SHP77 treated with DMSO at 0.1 percent for 48 hours (cell line): ENCODE measurements around the gene NEU4.
"Not testable (repeated sequence)": the region's sequence is repeated elsewhere in the genome, so short reads cannot be mapped to it uniquely, and the experiment has no call there.

Experiments used
- DNase-seq: peaks from one replicate; lab custom pipeline; 2025; lab: John Stamatoyannopoulos, UW

NEU4 gene

DNA sequence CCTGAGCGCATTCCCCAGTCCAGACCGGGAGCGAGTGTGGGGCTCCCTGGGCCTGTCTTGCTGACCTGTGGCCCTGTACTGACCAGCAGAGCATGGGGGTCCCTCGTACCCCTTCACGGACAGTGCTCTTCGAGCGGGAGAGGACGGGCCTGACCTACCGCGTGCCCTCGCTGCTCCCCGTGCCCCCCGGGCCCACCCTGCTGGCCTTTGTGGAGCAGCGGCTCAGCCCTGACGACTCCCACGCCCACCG is 5.3 kb downstream of the NEU4 start:
- no peak for DNase-seq

DNA sequence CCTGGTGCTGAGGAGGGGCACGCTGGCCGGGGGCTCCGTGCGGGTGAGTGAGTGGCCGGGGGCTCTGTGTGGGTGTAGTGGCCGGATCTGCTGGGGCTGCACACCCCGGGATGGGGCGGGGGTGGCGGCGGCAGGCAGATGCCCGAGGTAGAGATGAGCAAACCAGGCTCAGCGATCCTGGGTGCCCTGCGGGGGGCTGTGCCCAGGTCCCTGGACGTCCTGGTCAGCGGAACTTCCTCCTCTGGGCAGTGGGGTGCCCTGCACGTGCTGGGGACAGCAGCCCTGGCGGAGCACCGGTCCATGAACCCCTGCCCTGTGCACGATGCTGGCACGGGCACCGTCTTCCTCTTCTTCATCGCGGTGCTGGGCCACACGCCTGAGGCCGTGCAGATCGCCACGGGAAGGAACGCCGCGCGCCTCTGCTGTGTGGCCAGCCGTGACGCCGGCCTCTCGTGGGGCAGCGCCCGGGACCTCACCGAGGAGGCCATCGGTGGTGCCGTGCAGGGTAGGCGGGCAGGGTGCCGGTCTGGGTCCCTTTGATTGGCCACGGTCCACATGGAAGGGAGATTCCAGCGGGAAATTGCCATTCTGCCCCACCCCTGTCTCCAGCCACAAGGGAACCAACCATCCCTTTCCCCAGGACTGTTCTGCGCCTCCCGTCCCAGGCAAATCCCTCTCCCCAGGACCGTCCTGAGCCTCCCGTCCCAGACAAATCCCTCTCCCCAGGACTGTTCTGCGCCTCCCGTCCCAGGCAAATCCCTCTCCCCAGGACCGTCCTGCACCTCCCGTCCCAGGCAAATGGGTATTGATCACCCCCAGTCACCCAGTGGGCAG is 5.9 kb downstream of the NEU4 start:
- no peak for DNase-seq

DNA sequence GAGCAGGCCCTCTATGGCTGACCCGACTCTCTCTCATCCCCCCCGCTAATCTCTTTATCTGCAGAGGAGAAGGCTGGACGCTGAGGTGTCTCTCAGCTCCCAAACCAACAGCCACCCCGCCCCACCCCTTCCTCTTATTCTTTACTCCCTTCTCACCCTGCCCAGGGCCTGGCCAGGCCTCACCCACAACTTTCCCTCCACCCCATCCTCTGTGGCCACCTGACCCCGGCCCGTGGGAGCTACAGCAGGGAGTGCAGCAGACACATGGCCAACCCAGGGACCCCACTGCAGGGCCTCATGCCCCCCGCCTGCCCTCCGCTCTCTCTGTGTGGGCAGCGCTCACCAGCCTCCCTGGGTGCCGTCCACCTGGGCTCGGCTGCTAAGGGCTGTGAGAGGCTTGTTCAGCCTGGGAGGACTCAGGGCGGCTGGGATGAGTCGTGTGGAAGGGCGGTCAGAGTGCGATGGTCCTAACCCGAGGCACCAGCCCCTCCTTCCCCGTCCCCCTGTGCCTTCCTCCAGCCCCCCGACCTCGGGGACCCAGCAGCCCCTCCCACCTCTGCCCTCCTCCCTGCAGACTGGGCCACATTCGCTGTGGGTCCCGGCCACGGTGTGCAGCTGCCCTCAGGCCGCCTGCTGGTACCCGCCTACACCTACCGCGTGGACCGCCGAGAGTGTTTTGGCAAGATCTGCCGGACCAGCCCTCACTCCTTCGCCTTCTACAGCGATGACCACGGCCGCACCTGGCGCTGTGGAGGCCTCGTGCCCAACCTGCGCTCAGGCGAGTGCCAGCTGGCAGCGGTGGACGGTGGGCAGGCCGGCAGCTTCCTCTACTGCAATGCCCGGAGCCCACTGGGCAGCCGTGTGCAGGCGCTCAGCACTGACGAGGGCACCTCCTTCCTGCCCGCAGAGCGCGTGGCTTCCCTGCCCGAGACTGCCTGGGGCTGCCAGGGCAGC is 6.8 kb downstream of the NEU4 start:
- DNase-seq: no peak

DNA sequence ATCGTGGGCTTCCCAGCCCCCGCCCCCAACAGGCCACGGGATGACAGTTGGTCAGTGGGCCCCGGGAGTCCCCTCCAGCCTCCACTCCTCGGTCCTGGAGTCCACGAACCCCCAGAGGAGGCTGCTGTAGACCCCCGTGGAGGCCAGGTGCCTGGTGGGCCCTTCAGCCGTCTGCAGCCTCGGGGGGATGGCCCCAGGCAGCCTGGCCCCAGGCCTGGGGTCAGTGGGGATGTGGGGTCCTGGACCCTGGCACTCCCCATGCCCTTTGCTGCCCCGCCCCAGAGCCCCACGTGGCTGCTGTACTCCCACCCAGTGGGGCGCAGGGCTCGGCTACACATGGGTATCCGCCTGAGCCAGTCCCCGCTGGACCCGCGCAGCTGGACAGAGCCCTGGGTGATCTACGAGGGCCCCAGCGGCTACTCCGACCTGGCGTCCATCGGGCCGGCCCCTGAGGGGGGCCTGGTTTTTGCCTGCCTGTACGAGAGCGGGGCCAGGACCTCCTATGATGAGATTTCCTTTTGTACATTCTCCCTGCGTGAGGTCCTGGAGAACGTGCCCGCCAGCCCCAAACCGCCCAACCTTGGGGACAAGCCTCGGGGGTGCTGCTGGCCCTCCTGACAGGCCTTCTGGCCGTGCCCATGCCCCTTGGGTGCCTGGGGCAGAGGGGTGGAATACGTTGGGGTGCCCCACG is 7.6 kb downstream of the NEU4 start:
- DNase-seq: no peak

DNA sequence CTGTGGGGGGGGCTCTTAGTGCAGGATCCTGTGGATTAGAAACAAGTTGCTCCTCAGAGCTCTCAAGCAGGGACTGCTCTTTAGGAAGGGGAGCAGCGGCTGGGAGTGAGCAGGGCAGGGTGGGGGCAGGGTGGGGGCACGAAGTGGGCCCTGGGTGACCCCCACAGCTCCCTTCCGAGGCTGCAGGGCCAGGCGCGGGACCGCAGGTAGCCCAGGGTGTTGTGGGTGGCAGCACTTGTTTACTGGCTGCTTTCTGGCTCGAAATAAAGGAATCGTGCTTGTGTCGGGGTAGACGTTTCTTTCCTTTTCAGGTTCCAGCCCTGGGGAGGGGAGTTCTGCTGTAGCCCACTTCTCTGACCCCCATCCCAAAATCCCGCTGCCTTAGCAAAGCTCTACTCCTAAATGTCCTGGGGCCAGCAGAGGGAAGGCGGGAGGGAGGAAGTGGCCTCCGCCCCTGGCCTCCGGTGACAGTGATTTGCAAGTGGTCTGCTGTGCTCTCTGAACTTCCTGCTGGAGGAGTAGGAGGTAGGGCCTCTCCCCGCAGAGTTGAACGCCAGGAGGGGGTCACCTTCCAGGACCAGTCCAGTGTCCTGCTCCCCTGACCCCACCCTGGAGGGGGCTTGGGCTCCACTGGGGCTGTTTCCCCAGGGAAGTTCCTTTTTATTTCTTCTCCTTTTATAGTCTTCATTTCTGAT is 8.3 kb downstream of the NEU4 start:
- no peak for DNase-seq

DNA sequence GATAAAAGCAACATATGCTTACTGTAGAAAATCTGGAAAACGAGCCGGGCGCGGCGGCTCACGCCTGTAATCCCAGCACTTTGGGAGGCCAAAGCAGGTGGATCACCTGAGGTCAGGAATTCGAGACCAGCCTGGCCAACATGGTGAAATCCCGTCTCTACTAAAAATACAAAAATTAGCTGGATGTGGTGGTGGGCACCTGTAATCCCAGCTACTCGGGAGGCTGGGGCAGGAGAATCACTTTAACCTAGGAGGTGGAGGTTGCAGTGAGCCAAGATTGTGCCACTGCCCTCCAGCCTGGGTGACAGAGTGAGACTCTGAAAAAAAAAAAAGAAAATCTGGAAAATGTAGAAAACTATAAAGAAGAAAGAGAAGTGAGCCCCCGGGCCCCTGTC is 8.8 kb downstream of the NEU4 start:
- DNase-seq: not testable (repeated sequence)

DNA sequence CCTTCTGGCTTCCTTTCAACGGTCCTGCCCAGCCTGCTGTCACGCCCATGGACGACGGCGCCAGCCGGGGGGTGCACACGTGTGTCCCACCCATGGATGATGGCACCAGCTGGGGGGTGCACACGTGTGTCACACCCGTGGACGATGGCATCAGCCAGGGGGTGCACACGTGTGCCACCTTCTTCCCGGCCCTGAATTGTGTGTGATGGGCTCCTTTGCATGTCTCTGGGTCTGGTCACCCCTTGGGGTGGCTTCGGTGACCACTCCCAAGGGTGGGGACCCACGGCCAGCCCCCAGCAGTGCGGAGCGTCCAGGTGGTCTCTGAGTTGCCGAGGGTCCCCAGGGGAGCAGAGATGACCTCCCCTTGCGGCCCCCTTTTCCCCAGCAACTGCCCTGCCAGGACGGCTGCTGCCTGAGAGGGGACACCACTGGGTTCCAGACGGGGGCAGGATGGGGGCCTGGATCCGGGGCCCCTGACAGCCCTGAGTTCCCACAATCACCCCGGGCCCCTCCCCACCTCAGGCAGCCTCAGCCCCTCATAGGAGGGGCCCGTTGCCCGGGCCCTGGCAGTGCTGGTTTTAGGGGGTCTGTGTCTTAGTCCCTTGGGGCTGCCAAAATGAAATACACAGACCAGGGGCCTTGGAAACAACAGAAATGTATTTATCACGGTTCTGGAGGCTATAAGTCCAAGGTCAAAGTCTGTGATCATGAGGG is 9.4 kb downstream of the NEU4 start:
- no peak for DNase-seq

DNA sequence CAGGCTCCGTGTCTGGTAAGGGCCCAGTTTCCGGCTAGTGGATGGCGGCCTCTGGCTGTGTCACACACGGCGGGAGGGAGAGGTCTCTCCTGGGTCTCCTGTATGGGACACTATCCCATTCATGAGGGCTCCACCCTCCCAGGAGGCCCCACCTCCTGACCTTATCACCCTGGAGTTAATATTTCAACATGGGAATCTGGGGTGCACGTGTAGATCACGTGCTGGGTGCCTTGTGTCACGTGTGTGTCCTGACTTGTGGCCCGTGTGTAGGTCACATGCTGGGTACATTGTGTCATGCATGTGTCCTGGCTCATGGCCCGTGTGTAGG is 9.9 kb downstream of the NEU4 start:
- no peak for DNase-seq

DNA sequence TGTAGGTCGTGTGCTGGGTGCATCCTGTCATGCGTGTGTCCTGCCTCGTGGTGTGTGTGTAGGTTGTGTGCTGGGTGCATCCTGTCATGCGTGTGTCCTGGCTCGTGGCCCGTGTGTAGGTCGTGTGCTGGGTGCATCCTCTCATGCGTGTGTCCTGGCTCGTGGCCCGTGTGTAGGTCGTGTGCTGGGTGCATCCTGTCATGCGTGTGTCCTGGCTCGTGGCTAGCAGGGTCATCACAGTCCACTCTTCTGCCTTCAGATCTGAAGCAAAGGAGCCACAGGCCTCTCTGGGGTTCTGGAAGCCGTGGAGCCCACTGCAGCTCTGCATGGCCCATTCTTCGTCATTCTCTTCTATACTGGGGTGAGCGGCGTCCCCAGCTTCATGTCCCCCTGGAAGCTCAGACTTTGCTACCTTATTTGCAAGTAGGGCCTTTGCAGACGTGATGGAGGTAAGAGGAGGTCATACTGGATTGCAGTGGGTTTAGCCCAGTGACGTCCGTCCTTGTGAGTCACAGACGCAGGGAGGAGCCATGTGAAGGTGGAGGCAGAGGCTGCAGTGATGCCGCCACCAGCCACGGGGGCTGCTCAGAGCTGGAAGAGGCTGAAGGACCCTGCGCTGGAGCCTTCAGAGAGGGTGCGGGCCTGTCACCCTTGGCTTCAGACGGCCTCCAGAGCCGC is 11.1 kb downstream of the NEU4 start:
- DNase-seq: not testable (repeated sequence)

DNA sequence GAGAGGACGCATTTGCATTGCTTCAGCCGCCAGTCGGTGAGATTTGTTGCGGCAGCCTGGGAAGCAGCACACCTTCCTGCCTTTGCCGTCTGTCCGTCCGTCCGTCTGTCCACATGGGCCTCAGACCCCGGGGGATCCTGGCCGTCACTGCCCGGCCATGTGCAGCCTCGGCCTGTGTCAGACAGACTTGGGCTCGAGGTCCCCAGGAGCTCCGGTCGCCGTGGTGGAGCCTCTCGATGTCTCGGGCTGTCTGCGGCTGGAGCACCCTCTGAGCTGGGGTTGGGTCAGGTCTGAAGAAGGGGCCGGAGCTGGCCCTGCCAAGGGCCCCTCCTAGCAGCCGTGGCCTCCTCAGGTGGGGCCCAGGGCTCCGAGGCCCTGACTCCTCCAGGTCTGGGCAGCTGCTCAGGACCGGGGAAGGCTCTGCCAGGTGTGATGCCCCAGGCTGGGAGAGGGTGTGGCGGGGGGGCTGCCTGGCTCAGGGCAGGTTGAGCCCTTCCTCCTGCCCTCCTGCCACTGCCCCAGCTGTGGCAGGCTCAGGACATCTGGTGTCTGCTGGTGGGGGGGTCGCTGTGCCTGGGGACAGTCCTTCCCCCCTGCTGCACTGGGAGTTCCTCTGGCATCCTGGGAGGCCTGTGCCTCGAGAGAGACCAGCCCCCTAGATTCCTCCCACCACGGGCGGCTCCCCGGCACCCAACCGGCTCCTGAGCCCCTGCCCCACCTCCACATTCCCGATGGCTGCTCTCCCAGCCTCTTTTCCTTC is 11.8 kb downstream of the NEU4 start:
- DNase-seq: no peak

DNA sequence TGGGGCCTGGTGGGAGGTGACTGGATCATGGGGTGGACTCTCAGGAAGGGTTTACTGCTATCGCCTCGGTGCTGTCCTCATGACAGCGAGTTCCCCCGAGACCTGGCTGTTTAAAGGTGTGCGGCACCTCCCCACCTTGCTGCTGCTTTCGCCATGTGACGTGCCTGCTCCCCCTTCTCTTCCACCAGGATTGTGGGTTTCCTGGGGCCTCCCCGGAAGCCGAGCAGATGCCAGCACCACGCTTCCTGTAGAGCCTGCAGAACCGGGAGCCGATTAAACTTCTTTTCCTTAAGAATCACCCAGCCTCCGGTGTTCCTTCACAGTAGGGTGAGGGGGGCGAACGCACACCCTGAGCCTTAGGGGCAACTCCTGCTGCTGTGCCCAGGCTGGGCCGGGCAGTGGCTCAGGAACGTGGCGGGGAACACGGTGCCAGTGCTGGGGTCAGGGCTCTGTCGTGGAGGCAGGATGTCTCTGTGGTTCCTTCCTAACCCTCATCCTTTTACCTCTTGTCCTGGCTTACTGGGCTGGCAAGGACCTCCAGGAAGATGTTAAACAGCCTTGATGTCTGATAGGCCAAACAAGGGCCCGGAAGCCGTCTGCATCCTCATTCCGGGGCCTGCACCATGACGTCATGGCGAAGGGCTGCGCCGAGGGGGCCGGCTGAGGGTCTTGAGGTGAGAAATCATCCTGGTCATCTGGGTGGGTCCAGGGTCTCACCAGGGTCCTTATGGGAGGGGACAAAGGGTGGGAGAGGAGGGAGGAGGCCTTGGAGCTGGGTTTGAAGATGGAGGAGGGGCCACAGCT is 12.7 kb downstream of the NEU4 start:
- no peak for DNase-seq

DNA sequence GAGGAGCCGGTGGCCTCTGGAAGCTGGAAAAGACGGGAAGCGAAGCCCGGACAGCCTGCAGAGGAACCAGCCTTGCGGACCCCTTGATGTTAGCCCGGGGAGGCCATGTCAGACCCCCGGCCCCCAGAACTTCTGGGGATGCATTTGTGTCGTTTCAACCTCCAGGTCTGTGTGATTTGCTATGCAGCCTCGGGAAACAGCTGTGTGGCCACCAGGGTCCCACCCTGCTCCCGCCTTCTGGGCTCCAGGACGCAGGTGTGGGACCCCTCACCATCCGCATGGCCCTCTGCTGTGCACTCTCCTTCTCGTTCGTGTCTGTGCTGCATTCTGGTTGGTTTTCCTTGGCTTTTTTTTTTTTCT is 13.3 kb downstream of the NEU4 start:
- DNase-seq: no peak

DNA sequence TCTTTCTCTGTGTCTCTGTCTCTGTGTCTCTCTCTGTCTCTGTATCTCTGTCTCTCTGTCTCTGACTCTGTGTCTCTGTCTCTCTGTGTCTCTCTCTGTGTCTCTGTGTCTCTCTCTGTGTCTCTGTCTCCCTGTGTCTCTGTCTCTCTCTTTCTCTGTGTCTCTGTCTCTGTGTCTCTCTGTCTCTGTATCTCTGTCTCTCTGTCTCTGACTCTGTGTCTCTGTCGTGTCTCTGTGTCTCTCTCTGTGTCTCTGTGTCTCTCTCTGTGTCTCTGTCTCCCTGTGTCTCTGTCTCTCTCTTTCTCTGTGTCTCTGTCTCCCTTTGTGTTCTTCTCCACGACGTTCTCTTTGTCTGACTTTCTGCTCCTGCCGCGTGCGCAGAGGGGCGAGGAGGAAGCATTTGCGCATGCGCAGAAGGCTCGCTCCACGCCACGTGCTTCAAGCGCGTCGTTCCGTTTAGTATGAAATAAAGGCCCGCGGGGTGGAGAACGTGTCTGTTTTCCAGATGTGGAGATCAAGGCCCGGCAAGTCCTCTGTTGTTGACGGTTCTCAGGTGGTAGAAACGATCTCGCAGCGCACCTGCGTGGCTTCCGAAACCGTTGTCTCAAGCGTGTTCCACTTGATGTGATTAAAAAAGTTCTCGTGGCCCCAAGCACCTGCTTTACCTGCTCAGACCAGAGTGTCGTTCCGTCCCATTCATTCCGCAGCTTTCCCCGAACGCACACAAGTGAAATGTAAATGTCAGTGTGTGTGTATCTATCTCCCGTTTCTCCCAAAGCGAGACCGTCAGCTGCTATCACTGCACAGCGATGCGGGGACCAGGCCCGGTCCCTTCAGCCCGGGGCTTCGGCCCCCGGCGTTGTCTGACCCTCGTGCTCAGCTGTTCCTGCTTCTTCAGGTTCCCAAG is 14.8 kb downstream of the NEU4 start:
- not testable (repeated sequence) for DNase-seq

DNA sequence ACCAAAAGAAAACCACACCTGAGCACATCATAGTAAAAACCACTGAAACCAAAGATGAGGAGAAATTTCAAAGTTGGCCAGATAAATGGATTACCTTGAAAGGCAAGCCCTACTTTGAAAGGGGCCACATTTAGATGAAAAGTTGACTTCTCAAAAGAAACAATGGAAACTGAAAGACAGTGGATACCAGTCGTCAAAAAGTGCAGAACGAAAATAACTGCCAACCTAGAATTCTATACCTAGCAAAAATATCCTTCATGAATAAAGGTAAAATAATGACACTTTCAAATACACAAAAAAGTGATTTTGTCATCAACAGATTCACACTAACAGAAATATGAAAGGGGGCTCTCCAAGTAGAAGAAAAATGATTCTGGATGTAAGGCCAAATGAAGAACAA is 18.4 kb downstream of the NEU4 start:
- DNase-seq: no peak

DNA sequence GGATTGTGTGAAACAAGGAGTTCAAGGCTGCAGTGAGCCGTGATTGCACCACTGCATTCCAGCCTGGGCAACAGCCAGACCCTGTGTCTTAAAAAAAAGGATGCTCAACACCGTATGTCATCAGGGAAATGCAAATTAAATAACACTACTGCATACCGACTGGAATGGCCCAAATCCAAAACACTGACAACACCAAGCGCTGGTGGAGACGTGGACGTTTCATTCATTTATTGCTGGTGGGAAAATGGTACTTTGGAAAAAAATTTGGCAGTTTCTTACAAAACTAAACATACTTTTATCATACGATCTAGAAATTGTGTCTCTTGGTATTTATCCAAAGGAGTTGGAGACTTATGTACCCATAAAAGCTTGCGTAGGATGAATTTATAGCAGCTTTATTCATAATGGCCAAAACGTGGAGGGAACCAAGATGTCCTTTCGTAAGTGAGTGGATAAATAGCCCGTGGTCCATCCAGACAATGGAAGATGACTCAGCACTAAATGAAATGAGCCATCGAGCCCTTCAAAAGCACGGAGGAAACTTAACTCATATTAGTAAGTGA is 24.2 kb downstream of the NEU4 start:
- no peak for DNase-seq

DNA sequence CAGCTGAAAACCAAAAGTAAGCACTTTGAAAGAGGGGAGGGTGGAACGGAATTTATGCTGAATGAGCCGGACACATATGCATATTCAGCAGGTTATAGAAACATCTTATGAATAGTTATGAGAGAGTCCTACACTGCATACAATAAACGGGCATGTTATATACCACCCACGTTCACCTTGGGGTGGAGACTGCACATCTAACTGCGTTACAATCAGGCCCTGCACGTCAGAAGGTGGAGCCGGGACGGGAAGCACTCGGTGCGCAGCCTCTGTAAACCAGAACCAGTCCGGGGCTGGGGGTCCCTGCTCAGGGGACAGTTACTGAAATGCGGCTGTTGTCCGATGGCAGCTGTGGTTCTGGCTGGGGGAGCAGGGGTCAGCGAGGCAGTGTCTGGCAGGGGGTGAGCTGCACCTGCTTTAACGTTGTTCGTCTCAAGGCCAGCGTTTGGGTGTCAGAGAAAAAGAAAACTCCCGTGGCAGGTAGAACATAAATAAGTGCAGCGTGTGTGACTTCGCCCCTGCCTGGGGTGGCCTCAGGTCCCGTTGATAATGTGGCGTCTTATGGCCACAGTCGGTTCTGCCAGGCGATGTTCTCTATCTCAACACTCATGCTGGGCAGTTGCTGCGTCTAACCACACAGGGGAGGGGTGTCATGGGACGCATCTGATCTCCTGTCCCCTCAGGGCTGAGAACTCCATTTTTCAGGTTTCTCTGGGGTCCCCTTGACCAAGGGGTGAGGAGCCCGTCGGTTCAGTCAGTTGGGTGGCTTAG is 24.9 kb downstream of the NEU4 start:
- not testable (repeated sequence) for DNase-seq

DNA sequence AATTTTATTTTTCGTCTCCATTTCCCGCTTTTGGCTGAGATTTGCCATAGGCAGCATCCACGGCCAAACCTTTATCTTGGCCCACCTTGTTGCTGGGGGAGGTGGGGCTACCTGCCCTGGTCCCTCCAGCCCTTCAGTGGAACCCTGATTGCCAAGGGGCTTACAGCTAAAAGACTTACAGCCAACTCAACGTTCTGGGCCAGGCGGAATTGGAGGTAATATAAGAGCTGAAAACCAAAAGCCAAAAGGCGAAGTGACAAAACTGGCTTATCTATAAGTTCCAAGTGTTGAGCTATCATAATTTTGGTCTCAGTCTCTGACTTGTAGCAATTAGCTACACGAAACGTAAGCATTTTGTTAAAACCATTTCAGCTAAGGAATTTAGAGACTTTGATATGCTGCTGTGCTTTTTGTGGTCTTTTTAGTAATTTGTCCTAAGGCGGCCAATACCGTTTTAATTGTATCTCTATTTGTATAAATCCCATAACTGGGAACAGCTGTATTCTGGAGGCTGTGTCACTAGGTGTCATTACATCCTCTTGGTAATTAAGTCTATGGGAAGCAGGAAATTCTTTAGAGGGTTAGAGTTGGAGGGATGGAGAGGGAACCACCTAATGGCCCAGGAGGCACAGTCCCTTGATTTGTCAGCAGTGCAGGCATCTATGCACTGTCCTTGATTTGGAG is 25.7 kb downstream of the NEU4 start:
- no peak for DNase-seq
